Activated naive CD8-positive, alpha-beta T cell treated with anti-CD3 and anti-CD28 coated beads, Interleukin-2, amount 10 ng/mL, durations not matched to agents 7 days and 5 days (primary cell): Measurements from ENCODE around the gene CD300LF. TPM values are rescaled to one million over a fixed set of nuclear protein-coding genes. Genes with fewer than 3 reads are reported as not detected.

Experiments used
- ATAC-seq: fragments of 150-1000 bp; cut with Tn5 transposase; one replicate; pipeline ENCODE4 v1.10.0; 2021; ENCODE audit warnings: low read depth, moderate library complexity
- POLR2A ChIA-PET: fragments of 350-600 bp; sonication (Branson Sonifier 250); formaldehyde crosslinking; loops from one replicate; lab custom pipeline; 2021; ENCODE audit warnings: antibody characterized with exemption; lab: Charles Lee
- DNase-seq: peaks from one replicate; pipeline ENCODE4 v3.0.0; 2021
- H3K27ac Mint-ChIP-seq: one replicate; pipeline ENCODE4 v1.8.0; 2022; ENCODE audit warnings: mild to moderate bottlenecking, mixed read lengths
- H3K27me3 Mint-ChIP-seq: one replicate; pipeline ENCODE4 v1.8.0; 2022; ENCODE audit warnings: mild to moderate bottlenecking, moderate library complexity, mixed read lengths
- H3K36me3 Mint-ChIP-seq: one replicate; pipeline ENCODE4 v1.8.0; 2021; ENCODE audit warnings: mild to moderate bottlenecking, mixed read lengths
- H3K4me1 Mint-ChIP-seq: one replicate; pipeline ENCODE4 v1.8.0; 2021; ENCODE audit warnings: mixed read lengths
- H3K4me3 Mint-ChIP-seq: one replicate; pipeline ENCODE4 v1.8.0; 2022; ENCODE audit warnings: mild to moderate bottlenecking, moderate library complexity, mixed read lengths
- H3K9me3 Mint-ChIP-seq: one replicate; pipeline ENCODE4 v1.8.0; 2021; ENCODE audit warnings: mixed read lengths
- total RNA-seq, 2 experiments: library from RNA; stranded (reverse); gene quantifications; one replicate each; pipeline ENCODE4 v1.2.3, GENCODE V29; 2021

The CD300LF gene
- under 1 TPM in 1 of 2 experiments, not detected in 1; 0.25 TPM for total RNA-seq

- POLR2A ChIA-PET, result no interaction called here
- DNase-seq (no peak), ATAC-seq (no peak)
- H3K4me3 Mint-ChIP-seq, result no peak within 1 kb of the TSS
- H3K27ac Mint-ChIP-seq, result no peak within 1 kb of the TSS
- H3K4me1 Mint-ChIP-seq, result peaks cover 6% of the 10 kb centered on the region
- H3K27me3 Mint-ChIP-seq, result peaks cover 56% of the 10 kb centered on the region
- H3K9me3 Mint-ChIP-seq, result no peaks in the 10 kb centered on the region
- H3K36me3 Mint-ChIP-seq, result no peaks in the 10 kb centered on the region
Measured at GRCh38 chr17:74712756-74713155, at the start of gene CD300LF. Gene CD300LF, minus strand, starts transcription at chr17:74712923. Its CDS starts 57 bp downstream, at chr17:74712866.

GRCh38 chr17:74761931-74762330 lies 49.2 kb upstream of the CD300LF start:
- Mint-ChIP-seq H3K36me3 (peaks cover 14% of the 10 kb centered on the region), H3K4me3 (no peak overlapping the region), H3K27me3 (no peaks in the 10 kb centered on the region), H3K9me3 (no peaks in the 10 kb centered on the region), H3K27ac (no peak overlapping the region), H3K4me1 (peaks cover 35% of the 10 kb centered on the region)
- no peak for ATAC-seq
- POLR2A ChIA-PET, result interaction anchor here (0.6 to 1.4 kb wide), 2 partner anchors 12 to 13 kb away, joined by 3 to 4 read pairs; no protein-coding TSS in a partner anchor
- no peak for DNase-seq

- POLR2A ChIA-PET, result interaction anchor here (0.6 to 4.4 kb wide), 3 partner anchors 11 to 13 kb away, joined by 3 to 70 read pairs (median 4); no protein-coding TSS in a partner anchor
- no peak for DNase-seq
- Mint-ChIP-seq H3K9me3 (no peaks in the 10 kb centered on the region), H3K36me3 (peaks cover 12% of the 10 kb centered on the region), H3K27ac (no peak overlapping the region), H3K4me3 (no peak overlapping the region), H3K4me1 (peaks cover 36% of the 10 kb centered on the region), H3K27me3 (no peaks in the 10 kb centered on the region)
- ATAC-seq, result no peak
Measured at GRCh38 chr17:74761419-74761818, 48.7 kb upstream of the CD300LF start.

GRCh38 chr17:74760404-74761105 lies 47.8 kb upstream of the CD300LF start:
- ATAC-seq, result no peak
- H3K4me3 Mint-ChIP-seq, result no peak overlapping the region
- no peaks in the 10 kb centered on the region for H3K27me3 Mint-ChIP-seq
- no peak for DNase-seq
- H3K9me3 Mint-ChIP-seq, result no peaks in the 10 kb centered on the region
- POLR2A ChIA-PET, result interaction anchor here (1.0 to 4.4 kb wide), 9 partner anchors 9 to 112 kb away, joined by 3 to 70 read pairs (median 10); partner anchors contain the start of genes FDXR and RAB37
- peaks cover 7% of the 10 kb centered on the region for H3K36me3 Mint-ChIP-seq
- H3K27ac Mint-ChIP-seq, result peak overlapping the region; percentile 45
- H3K4me1 Mint-ChIP-seq, result peaks cover 33% of the 10 kb centered on the region

- H3K9me3 Mint-ChIP-seq, result no peaks in the 10 kb centered on the region
- H3K27me3 Mint-ChIP-seq, result no peaks in the 10 kb centered on the region
- H3K36me3 Mint-ChIP-seq, result peaks cover 8% of the 10 kb centered on the region
- peak overlapping the region; percentile 64 for H3K4me3 Mint-ChIP-seq
- POLR2A ChIA-PET, result interaction anchor here (0.5 to 4.4 kb wide), 14 partner anchors 9 to 113 kb away, joined by 3 to 70 read pairs (median 9); partner anchors contain the start of genes FDXR, NAT9 and RAB37
- peaks cover 39% of the 10 kb centered on the region for H3K4me1 Mint-ChIP-seq
- H3K27ac Mint-ChIP-seq, result peak overlapping the region; percentile 84
- ATAC-seq (no peak), DNase-seq (no peak)
Measured at GRCh38 chr17:74759941-74760340, 47.2 kb upstream of the CD300LF start.

- H3K4me1 Mint-ChIP-seq, result peaks cover 44% of the 10 kb centered on the region
- no peaks in the 10 kb centered on the region for H3K9me3 Mint-ChIP-seq
- ATAC-seq (peak; percentile 89), DNase-seq (peak; percentile 73)
- H3K27me3 Mint-ChIP-seq, result no peaks in the 10 kb centered on the region
- peaks cover 11% of the 10 kb centered on the region for H3K36me3 Mint-ChIP-seq
- H3K27ac Mint-ChIP-seq, result peak overlapping the region; percentile 84
- POLR2A ChIA-PET, result interaction anchor here (0.5 to 4.4 kb wide), 15 partner anchors 9 to 114 kb away, joined by 3 to 70 read pairs (median 8); partner anchors contain the start of genes FDXR, NAT9 and RAB37
- peak overlapping the region; percentile 64 for H3K4me3 Mint-ChIP-seq
Measured at GRCh38 chr17:74759243-74759801, 46.6 kb upstream of the CD300LF start.

GRCh38 chr17:74758848-74759168 lies 46.1 kb upstream of the CD300LF start:
- DNase-seq (peak; percentile 48), ATAC-seq (peak; percentile 29)
- H3K36me3 Mint-ChIP-seq, result peaks cover 9% of the 10 kb centered on the region
- H3K27ac Mint-ChIP-seq, result peak overlapping the region; percentile 84
- peak overlapping the region; percentile 64 for H3K4me3 Mint-ChIP-seq
- peaks cover 47% of the 10 kb centered on the region for H3K4me1 Mint-ChIP-seq
- no peaks in the 10 kb centered on the region for H3K9me3 Mint-ChIP-seq
- no peaks in the 10 kb centered on the region for H3K27me3 Mint-ChIP-seq
- POLR2A ChIA-PET, result interaction anchor here (0.8 to 4.4 kb wide), 14 partner anchors 9 to 114 kb away, joined by 3 to 70 read pairs (median 9); partner anchors contain the start of genes FDXR, NAT9 and RAB37

GRCh38 chr17:74757931-74758847 lies 45.5 kb upstream of the CD300LF start:
- H3K27me3 Mint-ChIP-seq, result no peaks in the 10 kb centered on the region
- H3K36me3 Mint-ChIP-seq, result peaks cover 12% of the 10 kb centered on the region
- POLR2A ChIA-PET, result interaction anchor here (1.0 to 4.4 kb wide), 9 partner anchors 8 to 115 kb away, joined by 3 to 70 read pairs (median 7); partner anchors contain the start of genes FDXR and NAT9
- peak overlapping the region; percentile 84 for H3K27ac Mint-ChIP-seq
- ATAC-seq, result no peak
- H3K4me1 Mint-ChIP-seq, result peaks cover 53% of the 10 kb centered on the region
- DNase-seq, result no peak
- peak overlapping the region; percentile 64 for H3K4me3 Mint-ChIP-seq
- H3K9me3 Mint-ChIP-seq, result no peaks in the 10 kb centered on the region

GRCh38 chr17:74757502-74757901 lies 44.8 kb upstream of the CD300LF start:
- POLR2A ChIA-PET, result interaction anchor here (1.0 to 4.4 kb wide), 7 partner anchors 7 to 29 kb away, joined by 3 to 70 read pairs (median 4); partner anchors contain the start of gene NAT9
- Mint-ChIP-seq H3K4me3 (peak overlapping the region; percentile 64), H3K27me3 (no peaks in the 10 kb centered on the region), H3K9me3 (no peaks in the 10 kb centered on the region), H3K4me1 (peaks cover 57% of the 10 kb centered on the region), H3K27ac (peak overlapping the region; percentile 84), H3K36me3 (peaks cover 18% of the 10 kb centered on the region)
- ATAC-seq, result no peak
- no peak for DNase-seq

GRCh38 chr17:74756891-74757290 lies 44.2 kb upstream of the CD300LF start:
- ATAC-seq, result no peak
- H3K36me3 Mint-ChIP-seq, result peaks cover 22% of the 10 kb centered on the region
- DNase-seq, result no peak
- H3K9me3 Mint-ChIP-seq, result no peaks in the 10 kb centered on the region
- H3K27ac Mint-ChIP-seq, result peak overlapping the region; percentile 16
- H3K4me3 Mint-ChIP-seq, result no peak overlapping the region
- peaks cover 62% of the 10 kb centered on the region for H3K4me1 Mint-ChIP-seq
- POLR2A ChIA-PET, result interaction anchor here (0.8 to 4.4 kb wide), 5 partner anchors 7 to 24 kb away, joined by 3 to 70 read pairs (median 3); no protein-coding TSS in a partner anchor
- no peaks in the 10 kb centered on the region for H3K27me3 Mint-ChIP-seq

- no peak overlapping the region for H3K27ac Mint-ChIP-seq
- no peak for ATAC-seq
- peaks cover 71% of the 10 kb centered on the region for H3K4me1 Mint-ChIP-seq
- DNase-seq, result no peak
- H3K27me3 Mint-ChIP-seq, result no peaks in the 10 kb centered on the region
- no peaks in the 10 kb centered on the region for H3K9me3 Mint-ChIP-seq
- H3K4me3 Mint-ChIP-seq, result no peak overlapping the region
- H3K36me3 Mint-ChIP-seq, result peaks cover 28% of the 10 kb centered on the region
- POLR2A ChIA-PET, result interaction anchor here (0.7 to 1.5 kb wide), 4 partner anchors 11 to 25 kb away, joined by 3 to 6 read pairs (median 4); no protein-coding TSS in a partner anchor
Measured at GRCh38 chr17:74755533-74755932, 42.8 kb upstream of the CD300LF start.

GRCh38 chr17:74754832-74755231 lies 42.1 kb upstream of the CD300LF start:
- POLR2A ChIA-PET, result interaction anchor here (0.7 to 1.2 kb wide), 4 partner anchors 11 to 480 kb away, joined by 3 to 5 read pairs (median 4); no protein-coding TSS in a partner anchor
- peaks cover 32% of the 10 kb centered on the region for H3K36me3 Mint-ChIP-seq
- no peak overlapping the region for H3K4me3 Mint-ChIP-seq
- H3K27ac Mint-ChIP-seq, result no peak overlapping the region
- H3K27me3 Mint-ChIP-seq, result no peaks in the 10 kb centered on the region
- no peaks in the 10 kb centered on the region for H3K9me3 Mint-ChIP-seq
- peaks cover 70% of the 10 kb centered on the region for H3K4me1 Mint-ChIP-seq
- ATAC-seq, result no peak
- no peak for DNase-seq
